NT2/D1 (cell line): Measurements from ENCODE around the gene TROAP.

Source experiments
- SUZ12 ChIP-seq: IDR thresholded peaks from 2 replicates; pipeline ENCODE4 v1.6.1; 2011; ENCODE audit not compliant: insufficient read length, insufficient read depth; ENCODE audit errors: extremely low read depth
- YY1 ChIP-seq: IDR thresholded peaks from 2 replicates; pipeline ENCODE4 v1.6.1; 2011; ENCODE audit not compliant: insufficient read length, insufficient read depth
- ZNF274 ChIP-seq: IDR thresholded peaks from 2 replicates; pipeline ENCODE4 v1.6.1; 2011; ENCODE audit warnings: mild to moderate bottlenecking, low read depth, low read length

DNA sequence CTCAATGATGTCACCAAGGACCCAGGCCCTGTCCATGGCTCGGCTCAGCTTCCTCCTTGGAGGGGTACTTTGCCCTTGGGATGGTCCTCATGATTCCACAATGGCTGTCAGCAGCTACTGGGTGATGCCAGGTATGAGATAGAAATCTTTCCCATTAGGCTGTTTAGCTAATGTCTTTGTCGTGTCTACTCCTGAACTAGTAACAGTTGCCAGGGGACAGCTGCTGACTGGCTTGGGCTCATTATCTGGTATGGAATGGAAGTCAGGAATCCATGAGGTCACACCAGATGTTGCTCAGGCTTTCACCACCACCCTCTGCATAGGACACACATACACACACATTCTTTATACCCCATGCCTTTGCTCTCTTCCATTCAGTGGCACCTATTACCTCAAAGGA is 18.9 kb upstream of the TROAP start:
- TF ChIP-seq YY1, result no peak
- no peak for TF ChIP-seq ZNF274
- TF ChIP-seq SUZ12, result no peak
